ENCODE data around the gene CDH1.

CDH1 gene

DNA sequence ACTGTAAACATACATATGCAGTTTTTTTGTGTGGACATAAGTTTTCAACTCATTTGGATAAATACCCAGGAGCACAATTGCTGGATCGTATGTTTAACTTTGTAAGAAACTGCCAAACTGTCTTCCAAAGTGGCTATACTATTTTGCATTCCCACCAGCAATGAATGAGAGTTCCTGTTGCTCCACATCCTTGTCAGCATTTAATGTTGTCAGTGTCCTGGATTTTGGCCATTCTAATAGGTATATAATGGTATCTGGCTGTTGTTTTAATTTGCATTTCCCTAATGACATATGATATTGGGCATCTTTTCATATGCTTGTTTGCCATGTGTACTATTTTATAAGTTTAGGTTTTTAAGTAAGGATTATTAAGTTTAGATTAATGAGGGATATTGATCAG is 120.4 kb downstream of the CDH1 start:
- no peak for DNase-seq (ENCODE audit: low read depth)

DNA sequence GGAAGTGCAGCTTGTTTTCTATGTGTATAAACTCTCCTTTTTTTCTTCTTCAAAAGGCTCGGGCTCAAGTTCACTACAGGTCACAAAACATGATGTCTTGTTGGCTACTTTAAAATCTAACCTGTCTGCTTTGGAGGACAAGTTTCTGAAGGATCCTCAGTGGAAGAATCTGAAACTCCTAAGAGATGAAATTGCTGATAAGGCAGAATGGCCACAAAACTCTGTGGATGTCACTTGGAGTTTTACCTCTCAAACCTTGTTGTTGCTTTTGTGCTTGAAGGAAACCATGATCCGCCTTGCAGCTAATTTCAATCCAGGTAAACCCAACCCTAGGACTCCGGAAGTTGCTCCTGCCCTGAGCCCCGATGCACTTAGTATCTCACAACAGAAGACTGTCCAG is 122.7 kb downstream of the CDH1 start:
- DNase-seq (ENCODE audit: low read depth), result no peak

DNA sequence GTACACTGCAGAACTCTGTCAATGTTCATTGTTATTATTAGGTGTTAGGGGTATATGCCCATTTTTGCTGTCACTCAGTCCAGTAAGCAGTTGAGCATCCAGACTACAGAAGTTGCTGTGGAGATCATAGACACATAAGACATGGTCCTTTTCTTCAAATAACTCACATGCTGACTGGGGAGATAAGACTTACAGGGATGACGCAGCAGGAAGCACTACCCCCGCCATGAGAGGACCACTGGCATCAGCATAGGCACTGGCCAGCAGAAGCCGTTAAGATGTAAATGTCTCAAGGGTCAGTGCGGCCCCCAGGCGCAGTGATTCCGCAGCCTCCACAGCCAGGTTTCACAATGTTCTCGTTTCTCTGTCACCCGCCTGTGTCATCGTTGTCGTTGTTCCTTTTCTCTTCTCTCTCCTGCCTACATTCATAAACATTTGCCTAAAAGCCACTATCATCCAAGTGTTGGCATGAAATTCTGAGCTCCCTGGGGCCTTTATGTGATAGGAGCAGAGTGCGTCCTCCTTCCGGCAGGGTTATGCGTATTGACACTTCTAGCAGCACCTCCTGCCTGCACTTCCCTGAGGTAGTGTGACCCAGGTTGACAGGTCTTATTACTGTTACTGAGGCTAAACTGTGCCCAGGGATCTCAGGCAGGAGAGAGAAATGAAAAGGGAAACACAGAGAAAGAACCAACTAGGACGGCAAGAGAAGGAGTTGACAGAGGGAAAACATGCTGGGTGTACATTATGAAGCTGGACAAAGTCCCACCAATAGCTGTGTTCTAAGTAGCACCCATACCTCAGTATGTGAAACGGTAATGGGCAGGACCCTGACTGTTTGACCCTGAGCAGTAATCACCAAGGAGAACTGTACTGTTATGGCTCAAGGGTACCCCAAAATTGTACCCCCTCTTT is 124.1 kb downstream of the CDH1 start:
- no peak for DNase-seq (ENCODE audit: low read depth)

DNA sequence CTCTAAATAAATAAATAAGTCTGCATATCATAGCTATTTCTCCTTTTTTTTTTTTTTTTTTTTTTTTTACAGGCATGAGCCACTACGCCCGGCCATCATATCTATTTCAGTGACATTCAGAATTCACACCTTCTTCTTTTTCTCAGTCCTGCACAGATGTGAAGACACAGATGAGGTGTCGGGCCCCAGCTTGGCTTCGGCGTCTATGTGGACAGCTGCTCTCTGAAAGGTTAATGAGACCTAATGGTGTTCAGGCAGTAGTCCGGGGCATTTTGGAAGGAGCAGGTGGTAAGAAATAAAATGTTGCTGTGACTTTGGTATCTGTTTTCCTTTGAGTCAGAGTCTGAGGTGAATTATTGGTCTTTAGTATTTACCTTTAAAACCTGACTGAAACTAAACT is 129.8 kb downstream of the CDH1 start:
- DNase-seq (ENCODE audit: low read depth), result no peak

DNA sequence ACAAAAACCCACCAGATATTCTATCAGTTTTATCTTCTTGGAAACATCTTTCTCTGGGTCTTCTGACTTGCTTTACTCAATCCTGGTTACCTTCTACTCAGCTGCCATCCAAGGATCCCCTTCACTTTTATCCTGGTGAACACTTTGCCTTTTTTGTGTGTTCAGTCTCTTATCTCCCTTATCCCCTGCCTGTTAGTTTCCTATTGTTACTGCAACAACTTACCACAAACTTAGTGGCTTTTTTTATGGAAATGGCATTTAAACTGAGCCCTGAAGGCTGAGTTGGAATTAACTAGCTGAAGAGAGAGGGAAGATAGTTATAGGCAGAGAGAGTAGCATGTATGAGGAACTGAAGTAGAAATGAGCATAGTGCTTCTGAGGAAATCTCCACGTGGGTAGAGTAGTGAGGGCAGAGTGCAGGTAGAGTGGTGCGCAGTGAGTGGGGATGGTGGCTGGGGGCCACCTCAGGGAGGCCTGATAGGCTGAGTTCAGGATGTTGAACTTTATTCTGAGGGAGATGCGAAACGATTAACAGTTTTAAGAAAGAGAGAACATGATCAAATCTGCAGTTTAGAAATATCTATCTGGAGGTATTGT is 132.5 kb downstream of the CDH1 start:
- no peak for DNase-seq (ENCODE audit: low read depth)

DNA sequence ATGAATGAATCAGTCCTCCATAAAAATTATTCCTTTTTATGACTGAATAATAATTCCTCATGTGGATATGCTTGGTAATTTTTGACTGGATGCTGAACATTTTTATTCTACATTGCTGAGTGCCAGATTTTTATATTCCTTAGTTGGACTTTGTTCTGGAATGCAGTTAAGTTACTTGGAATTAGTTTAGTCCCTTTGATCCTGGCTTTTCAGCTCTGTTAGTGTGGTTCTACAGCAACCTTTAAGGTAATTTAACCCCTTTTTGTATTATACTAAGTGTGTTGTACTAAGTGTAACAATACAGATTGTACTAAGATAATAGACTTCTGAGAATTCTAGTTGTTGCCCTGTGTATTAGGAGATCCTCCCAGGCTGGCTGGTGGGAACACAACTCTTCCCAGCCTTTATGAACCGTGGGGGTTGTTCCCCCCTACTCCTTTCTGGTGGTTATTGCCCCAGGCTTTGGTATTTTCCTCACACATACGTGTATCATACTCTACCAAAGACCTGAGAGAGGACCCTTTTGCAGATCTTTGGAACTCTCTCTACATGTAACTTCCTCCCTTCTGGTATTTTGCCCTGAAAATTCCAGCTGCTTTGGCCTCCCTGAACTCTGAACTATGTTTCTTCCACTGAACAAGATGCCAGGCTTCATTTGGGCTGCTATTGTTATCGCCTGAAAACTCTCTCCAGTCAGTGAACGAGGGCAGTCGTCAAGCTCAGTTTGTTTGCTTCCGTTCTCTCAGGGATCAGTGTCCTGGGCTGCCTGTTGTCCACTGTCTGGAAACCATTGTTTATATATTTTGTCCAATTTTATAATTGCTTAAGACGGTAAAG is 136.8 kb downstream of the CDH1 start:
- no peak for DNase-seq (ENCODE audit: low read depth)

DNA sequence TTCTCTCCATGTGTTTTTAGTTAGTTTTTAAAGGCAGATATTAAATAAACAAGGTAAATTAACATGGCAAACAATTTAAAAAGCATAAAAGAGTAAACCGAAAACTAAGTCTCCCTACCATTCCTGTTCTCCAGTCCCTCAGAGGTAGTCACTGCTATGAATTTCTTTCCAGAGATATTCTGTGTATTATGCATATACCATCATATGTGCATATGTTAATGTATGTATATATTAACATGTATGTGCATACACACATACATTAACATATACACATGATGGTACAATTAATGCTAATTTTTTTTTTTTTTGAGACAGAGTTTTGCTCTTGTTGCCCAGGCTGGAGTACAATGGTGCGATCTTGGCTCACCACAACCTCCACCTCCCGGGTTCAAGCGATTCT is 138.8 kb downstream of the CDH1 start:
- no peak for DNase-seq (ENCODE audit: low read depth)

DNA sequence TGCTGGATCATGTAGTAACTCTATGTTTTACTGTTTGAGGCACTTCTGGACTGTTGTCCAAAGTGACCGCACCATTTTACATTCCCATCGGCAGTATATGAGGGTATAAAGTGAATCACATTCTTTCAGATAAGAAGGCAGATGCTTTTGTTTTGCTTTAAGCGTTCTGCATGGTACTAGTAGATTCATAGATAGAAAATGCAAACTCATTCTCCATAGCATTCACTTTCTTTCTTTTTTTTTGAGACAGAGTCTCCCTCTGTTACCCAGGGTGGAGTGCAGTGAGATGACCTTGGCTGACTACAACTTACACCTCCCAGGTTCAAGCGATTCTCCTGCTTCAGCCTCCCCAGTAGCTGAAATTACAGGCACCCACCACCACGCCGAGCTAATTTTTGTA is 146.6 kb downstream of the CDH1 start:
- DNase-seq (ENCODE audit: low read depth), result no peak

DNA sequence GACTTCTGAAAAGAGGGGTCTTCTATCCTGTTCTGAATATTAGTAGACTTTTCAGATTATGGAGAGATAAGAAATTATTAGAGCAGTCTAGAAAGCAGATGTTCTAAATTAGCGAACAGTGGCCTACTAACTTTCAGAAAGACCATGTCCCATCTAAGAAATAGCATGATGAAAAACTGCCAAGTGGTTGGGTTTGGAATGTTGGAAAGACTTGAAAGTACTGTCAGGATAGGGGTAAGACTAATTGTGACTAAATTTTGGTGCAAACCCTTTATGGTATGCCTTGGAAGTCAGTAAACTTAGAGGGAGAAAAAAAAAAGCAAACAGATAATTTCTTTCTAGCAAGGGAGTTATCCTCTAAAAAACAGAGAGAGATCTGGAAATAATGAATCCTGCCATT is 147.3 kb downstream of the CDH1 start:
- DNase-seq (ENCODE audit: low read depth), result no peak

All from HS-27A (cell line).